Breast epithelium (tissue), 4 donors: ENCODE data around the gene FSHR. TPM values are rescaled to one million over a fixed set of nuclear protein-coding genes. Genes with fewer than 3 reads are reported as not detected.

ENCODE experiments used
- DNase-seq, 2 donors: peaks; one replicate each; pipeline ENCODE4 v3.0.0-alpha.2; 2019; ENCODE audit warnings: low spot score in 2 of 2
- H3K27ac ChIP-seq, 2 donors: fragments of 200-600 bp; sonication (generic) in 1 of 2; one replicate each; pipeline ENCODE4 v1.5.1; 2016 to 2019; ENCODE audit warnings: mild to moderate bottlenecking in 1 of 2
- H3K27me3 ChIP-seq, 2 donors: fragments of 200-600 bp; sonication (generic) in 1 of 2; one replicate each; pipeline versions ENCODE4 v1.5.1 to v1.6.0; 2017 to 2019; ENCODE audit warnings: control low read depth in 1 of 2, mild to moderate bottlenecking in 1 of 2
- H3K36me3 ChIP-seq: fragments of 200-600 bp; one replicate; pipeline ENCODE4 v1.5.1; 2019
- H3K4me1 ChIP-seq, 2 donors: fragments of 200-600 bp; sonication (generic); one replicate each; pipeline ENCODE4 v1.5.1; 2016 to 2019; ENCODE audit warnings: control low read depth in 1 of 2
- H3K4me3 ChIP-seq, 3 donors: fragments of 200-600 bp; sonication (generic); 1 replicate in 2 of 3; 2 replicates in 1 of 3; pipeline ENCODE4 v1.5.1; 2016 to 2019; ENCODE audit warnings: mild to moderate bottlenecking in 3 of 3, moderate library complexity in 2 of 3
- H3K9me3 ChIP-seq, 2 donors: fragments of 200-600 bp; sonication (generic) in 1 of 2; one replicate each; pipeline ENCODE4 v1.5.1; 2016 to 2019; ENCODE audit warnings: control low read depth in 1 of 2
- CTCF ChIP-seq, 3 donors: fragments of 450-650 bp; IDR thresholded peaks; one replicate each; pipeline ENCODE4 v1.5.1; 2016 to 2017; ENCODE audit warnings: antibody characterized with exemption in 3 of 3, mild to moderate bottlenecking in 3 of 3, moderate library complexity in 3 of 3
- POLR2A ChIP-seq: fragments of 450-650 bp; IDR thresholded peaks from one replicate; pipeline ENCODE4 v1.6.1; 2016; ENCODE audit warnings: antibody characterized with exemption, mild to moderate bottlenecking, moderate library complexity
- POLR2AphosphoS5 ChIP-seq, 3 donors: sonication (generic); formaldehyde crosslinking; IDR thresholded peaks; one replicate each; pipeline ENCODE4 v1.6.1; 2017; ENCODE audit warnings: antibody characterized with exemption in 3 of 3
- intact Hi-C: fragments of 100-400 bp; cut with DNase I; formaldehyde crosslinking; loops from one replicate; pipeline ENCODE4 v1.15.1; 2023; ENCODE audit warnings: low total_unique reads
- total RNA-seq, 3 donors: library from RNA; depleted of rRNA; stranded (reverse); fragments of >200 nt; gene quantifications; one replicate each; pipeline ENCODE4 v1.1.0, GENCODE V29; 2016

FSHR gene
- total RNA-seq, 3 donors from 2014 or later = not detected

GRCh38 chr2:49113046-49113445 is 41.3 kb downstream of the FSHR start:
- no peak for TF ChIP-seq POLR2AphosphoS5 (IDR thresholded peaks at IDR 0.05)
- no peak for TF ChIP-seq POLR2A
- no peak for TF ChIP-seq CTCF (IDR thresholded peaks at IDR 0.05)
- Histone ChIP-seq H3K27me3 (no peaks in the 10 kb centered on the region), H3K4me1 (no peaks in the 10 kb centered on the region), H3K4me3 (no peak overlapping the region), H3K9me3 (no peaks in the 10 kb centered on the region), H3K36me3 (no peaks in the 10 kb centered on the region), H3K27ac (no peak overlapping the region)
- no peak for DNase-seq
- intact Hi-C loops = loop anchor here (5.0 kb wide), 1 partner anchor 479 kb away; no protein-coding TSS in a partner anchor

- H3K9me3 ChIP-seq = no peaks in the 10 kb centered on the region
- TF ChIP-seq POLR2AphosphoS5 (IDR thresholded peaks at IDR 0.05) (no peak), POLR2A (no peak), CTCF (IDR thresholded peaks at IDR 0.05) (no peak)
These were observed 42.9 kb downstream of the FSHR start for GRCh38 chr2:49111456-49111855.

GRCh38 chr2:49111006-49111405 is 43.3 kb downstream of the FSHR start:
- Histone ChIP-seq H3K36me3 (no peaks in the 10 kb centered on the region), H3K9me3 (no peaks in the 10 kb centered on the region), H3K4me3 (no peak overlapping the region), H3K27ac (no peak overlapping the region), H3K27me3 (no peaks in the 10 kb centered on the region), H3K4me1 (no peaks in the 10 kb centered on the region)
- intact Hi-C loops = loop anchor here (5.0 kb wide), 1 partner anchor 481 kb away; no protein-coding TSS in a partner anchor
- no peak for DNase-seq
- TF ChIP-seq CTCF (IDR thresholded peaks at IDR 0.05) (no peak), POLR2A (no peak), POLR2AphosphoS5 (IDR thresholded peaks at IDR 0.05) (no peak)

More at GRCh38 chr2:49111456-49111855, 42.9 kb downstream of the FSHR start:
- Histone ChIP-seq H3K27ac (no peak overlapping the region), H3K36me3 (no peaks in the 10 kb centered on the region), H3K27me3 (no peaks in the 10 kb centered on the region), H3K4me3 (no peak overlapping the region), H3K4me1 (no peaks in the 10 kb centered on the region)
- no peak for DNase-seq
- intact Hi-C loops = loop anchor here (5.0 kb wide), 1 partner anchor 481 kb away; no protein-coding TSS in a partner anchor

- H3K4me3 ChIP-seq = no peak overlapping the region
- no peak overlapping the region for H3K27ac ChIP-seq
- H3K9me3 ChIP-seq = no peaks in the 10 kb centered on the region
- no peaks in the 10 kb centered on the region for H3K4me1 ChIP-seq
- no peak for TF ChIP-seq POLR2AphosphoS5 (IDR thresholded peaks at IDR 0.05)
- TF ChIP-seq CTCF (IDR thresholded peaks at IDR 0.05) = no peak
- TF ChIP-seq POLR2A = no peak
- intact Hi-C loops = loop anchor here (5.0 kb wide), 1 partner anchor 482 kb away; no protein-coding TSS in a partner anchor
- DNase-seq = no peak
- no peaks in the 10 kb centered on the region for H3K36me3 ChIP-seq
- H3K27me3 ChIP-seq = no peaks in the 10 kb centered on the region
These were observed 43.7 kb downstream of the FSHR start for GRCh38 chr2:49110571-49110970.

GRCh38 chr2:49108851-49109250 is 45.5 kb downstream of the FSHR start:
- H3K36me3 ChIP-seq = no peaks in the 10 kb centered on the region
- DNase-seq = no peak
- TF ChIP-seq POLR2A = no peak
- TF ChIP-seq CTCF (IDR thresholded peaks at IDR 0.05) = no peak
- no peak for TF ChIP-seq POLR2AphosphoS5 (IDR thresholded peaks at IDR 0.05)
- intact Hi-C loops = no loop called here
- no peaks in the 10 kb centered on the region for H3K27me3 ChIP-seq
- no peak overlapping the region for H3K27ac ChIP-seq
- H3K4me1 ChIP-seq = no peaks in the 10 kb centered on the region
- H3K4me3 ChIP-seq = no peak overlapping the region
- no peaks in the 10 kb centered on the region for H3K9me3 ChIP-seq
